GM12891 (cell line): Measurements from ENCODE around the gene EVI5L.
"Not testable (repeated sequence)": the region's sequence is repeated elsewhere in the genome, so short reads cannot be mapped to it uniquely, and the experiment has no call there.

Experiments
- DNase-seq: peaks from one replicate; pipeline ENCODE4 v3.0.0; 2011; ENCODE audit warnings: low spot score; ENCODE audit not compliant: insufficient read length
- FAIRE-seq: peaks from 2 replicates; lab custom pipeline; 2011; peaks lifted over from hg19 to GRCh38; lab: Jason Lieb, UNC
- PAX5 ChIP-seq: IDR thresholded peaks from 2 replicates; pipeline ENCODE4 v1.6.1; 2011; ENCODE audit warnings: low read length, moderate library complexity, mild to moderate bottlenecking; ENCODE audit not compliant: insufficient read depth, severe bottlenecking
- POLR2A ChIP-seq: IDR thresholded peaks from 2 replicates; pipeline ENCODE4 v1.6.1; 2011; ENCODE audit warnings: low read depth, low read length, control low read depth
- POLR2AphosphoS5 ChIP-seq: IDR thresholded peaks from 2 replicates; pipeline ENCODE4 v1.6.1; 2011; ENCODE audit warnings: low read depth, low read length, control low read depth
- POU2F2 ChIP-seq: IDR thresholded peaks from 2 replicates; pipeline ENCODE4 v1.6.1; 2011; ENCODE audit warnings: low read depth, mild to moderate bottlenecking, control low read depth, low read length, moderate library complexity
- SPI1 ChIP-seq: IDR thresholded peaks from 2 replicates; pipeline ENCODE4 v1.6.1; 2011; ENCODE audit warnings: low read depth, low read length, control low read depth
- TAF1 ChIP-seq: IDR thresholded peaks from 2 replicates; pipeline ENCODE4 v1.6.1; 2011; ENCODE audit warnings: low read depth, low read length, control low read depth

EVI5L gene

GRCh38 chr19:7851623-7852500 is 21.8 kb downstream of the EVI5L start:
- TF ChIP-seq POLR2AphosphoS5, result no peak
- no peak for TF ChIP-seq SPI1
- no peak for TF ChIP-seq TAF1
- no peak for TF ChIP-seq POLR2A
- no peak for TF ChIP-seq POU2F2
- no peak for TF ChIP-seq PAX5
- FAIRE-seq, result no peak

GRCh38 chr19:7852851-7853769 is 23.1 kb downstream of the EVI5L start:
- FAIRE-seq (peak; percentile 94), DNase-seq (peak; percentile 99)
- no peak for TF ChIP-seq SPI1
- no peak for TF ChIP-seq PAX5
- TF ChIP-seq TAF1, result no peak
- TF ChIP-seq POLR2A, result no peak
- TF ChIP-seq POLR2AphosphoS5, result no peak
- no peak for TF ChIP-seq POU2F2

More at GRCh38 chr19:7851623-7852500, 21.8 kb downstream of the EVI5L start:
- DNase-seq, result no peak

GRCh38 chr19:7853770-7854128 is 23.7 kb downstream of the EVI5L start:
- FAIRE-seq (no peak), DNase-seq (no peak)
- TF ChIP-seq PAX5 (no peak), POU2F2 (no peak), POLR2AphosphoS5 (no peak), TAF1 (no peak), SPI1 (no peak), POLR2A (no peak)

- DNase-seq (no peak), FAIRE-seq (no peak)
- no peak for TF ChIP-seq POLR2AphosphoS5
- TF ChIP-seq POLR2A, result no peak
- no peak for TF ChIP-seq PAX5
- TF ChIP-seq TAF1, result no peak
- no peak for TF ChIP-seq SPI1
- TF ChIP-seq POU2F2, result no peak
Observed at GRCh38 chr19:7855426-7856108, 25.5 kb downstream of the EVI5L start.

DNA sequence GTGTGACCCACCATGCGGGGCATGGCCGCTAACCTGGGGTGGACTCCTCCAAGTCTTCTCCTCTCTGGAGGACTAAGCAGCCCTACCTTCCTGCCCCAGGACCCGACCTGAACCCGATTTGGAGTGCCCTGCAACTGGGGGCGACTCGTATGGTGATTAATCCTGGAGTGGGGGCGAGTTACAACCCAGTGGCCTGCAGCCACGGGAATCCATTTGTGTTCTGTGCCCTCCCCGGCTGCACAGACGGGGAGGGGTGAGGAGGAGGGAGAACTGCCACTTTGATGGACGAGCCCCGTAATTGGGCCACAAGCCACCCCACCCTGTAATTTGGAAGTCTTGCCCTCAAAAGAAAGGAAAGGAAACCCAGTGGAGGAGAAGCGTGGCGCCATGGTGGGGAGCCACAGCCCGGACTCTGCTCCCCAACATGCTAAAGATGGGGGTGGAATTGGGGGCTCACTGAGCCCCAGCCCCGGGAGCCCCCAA is 26.1 kb downstream of the EVI5L start:
- DNase-seq (no peak), FAIRE-seq (no peak)
- TF ChIP-seq SPI1 (no peak), POLR2A (no peak), PAX5 (no peak), POU2F2 (no peak), POLR2AphosphoS5 (no peak)

DNA sequence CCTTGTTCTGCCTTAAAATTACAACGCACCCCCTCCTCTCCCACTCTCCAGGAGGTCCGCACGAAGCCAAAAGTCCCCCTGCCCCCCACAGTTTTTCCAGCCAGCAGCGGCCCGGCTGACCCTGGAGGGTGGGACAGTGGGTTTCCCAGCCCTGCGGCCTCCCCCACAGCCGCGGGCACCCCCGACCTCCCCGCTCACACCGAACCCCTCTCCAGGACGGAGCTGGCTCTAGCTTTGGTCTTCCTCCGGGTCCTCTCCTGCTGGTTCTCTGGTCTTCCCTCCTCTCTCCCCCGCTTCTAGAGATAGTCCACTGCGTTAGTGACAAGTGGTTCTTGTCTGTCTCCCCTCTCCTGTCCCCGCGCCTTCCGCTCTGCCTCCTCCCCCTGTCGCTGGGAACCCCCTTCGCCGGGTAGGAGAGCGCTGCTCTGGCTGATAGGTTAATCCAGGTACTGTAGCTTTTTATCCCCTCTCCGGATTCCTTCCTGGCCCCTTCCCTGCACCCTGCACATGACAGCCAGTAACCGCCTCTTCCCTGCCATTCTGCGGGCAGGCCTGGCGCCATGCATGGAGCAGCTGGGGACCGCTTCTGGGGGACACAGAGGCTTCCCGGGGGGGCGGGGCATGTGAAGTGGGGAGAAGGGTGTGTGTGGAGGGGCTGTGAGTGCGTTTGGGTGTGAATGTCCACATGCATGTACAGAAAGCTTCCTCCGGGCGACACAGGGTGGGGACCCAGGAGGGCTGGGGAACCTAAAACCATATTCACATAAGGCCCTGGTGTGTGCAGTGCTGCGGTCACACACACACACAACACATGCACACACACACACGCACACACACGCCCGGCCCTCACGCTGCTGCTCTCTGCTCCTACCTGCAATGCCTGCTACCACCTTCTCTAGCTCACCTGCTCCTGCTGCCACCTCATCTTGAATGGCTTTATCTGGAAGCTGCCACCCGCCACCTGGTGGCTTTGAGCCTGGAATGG is 27.0 kb downstream of the EVI5L start:
- DNase-seq (no peak), FAIRE-seq (no peak)

GRCh38 chr19:7857727-7858108 is 27.7 kb downstream of the EVI5L start:
- FAIRE-seq, result no peak
- DNase-seq, result no peak
- TF ChIP-seq POU2F2, result no peak
- TF ChIP-seq SPI1, result no peak
- TF ChIP-seq TAF1, result no peak
- no peak for TF ChIP-seq POLR2AphosphoS5
- no peak for TF ChIP-seq POLR2A
- TF ChIP-seq PAX5, result no peak

More for the DNA sequence above, 27.0 kb downstream of the EVI5L start:
- no peak for TF ChIP-seq POU2F2
- no peak for TF ChIP-seq PAX5
- no peak for TF ChIP-seq SPI1
- no peak for TF ChIP-seq POLR2A
- no peak for TF ChIP-seq POLR2AphosphoS5
- TF ChIP-seq TAF1, result no peak

- TF ChIP-seq SPI1 (no peak), POLR2A (no peak), POU2F2 (no peak), TAF1 (no peak), PAX5 (no peak), POLR2AphosphoS5 (no peak)
- no peak for FAIRE-seq
- no peak for DNase-seq
Observed at GRCh38 chr19:7858109-7858770, 28.2 kb downstream of the EVI5L start.

- not testable (repeated sequence) for DNase-seq, FAIRE-seq
Observed at GRCh38 chr19:7859087-7859486, 29.1 kb downstream of the EVI5L start.
